Stimulated activated CD4-positive, alpha-beta T cell treated with anti-CD3 and anti-CD28 coated beads, Interleukin-1b, Interleukin-23, amount 100 ng/mL, for 24 hours (primary cell): ENCODE data around the gene LLCFC1.

Experiments used
- DNase-seq, 4 experiments: peaks; one replicate each; pipeline ENCODE4 v3.0.0-alpha.2; 2020; ENCODE audit warnings: low read depth in 4 of 4, low spot score in 1 of 4

LLCFC1 gene

DNA sequence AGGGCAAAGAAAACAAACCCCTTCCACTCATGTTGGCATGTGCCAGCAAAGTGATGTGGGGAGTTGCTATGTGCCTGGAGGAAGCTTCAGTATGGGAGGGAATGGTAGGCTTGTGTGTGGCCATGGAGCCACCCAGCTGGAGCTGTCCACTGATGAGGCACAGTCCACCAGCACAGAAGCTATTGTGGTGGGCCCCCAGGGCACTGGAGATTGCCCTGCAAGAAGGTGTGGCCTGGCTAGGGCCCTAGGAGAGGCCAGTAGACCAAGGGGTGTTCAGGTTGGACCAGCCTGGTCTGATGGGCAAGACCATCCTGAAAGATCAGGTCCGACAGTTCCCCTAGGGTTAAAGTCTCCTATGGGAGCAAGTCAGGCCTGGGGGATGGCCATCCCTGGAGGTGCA is 45.0 kb downstream of the LLCFC1 start:
- no peak for DNase-seq
